Central memory CD8-positive, alpha-beta T cell (primary cell): Measurements from ENCODE around the gene BANP.
A peak's percentile ranks its signal among the peaks of the same experiment; 100 is the strongest.
"Not testable (repeated sequence)": the region's sequence is repeated elsewhere in the genome, so short reads cannot be mapped to it uniquely, and the experiment has no call there.

Experiments
- ATAC-seq: fragments of 150-1000 bp; cut with Tn5 transposase; replicated peaks from 2 replicates; pipeline ENCODE4 v1.10.0; 2022; ENCODE audit warnings: mild to moderate bottlenecking, moderate FRiP score, moderate number of reproducible peaks; ENCODE audit not compliant: poor library complexity, severe bottlenecking; ENCODE audit errors: extremely low read depth
- DNase-seq, 2 donors: peaks; one replicate each; pipeline ENCODE4 v3.0.0; 2021; ENCODE audit warnings: low spot score in 2 of 2
- H3K27ac Mint-ChIP-seq: one replicate; pipeline ENCODE4 v1.8.0; 2022; ENCODE audit warnings: low read depth, mild to moderate bottlenecking, moderate library complexity, mixed read lengths
- H3K27me3 Mint-ChIP-seq: one replicate; pipeline ENCODE4 v1.8.0; 2022; ENCODE audit warnings: mixed read lengths
- H3K36me3 Mint-ChIP-seq: one replicate; pipeline ENCODE4 v1.8.0; 2022; ENCODE audit warnings: mild to moderate bottlenecking, moderate library complexity, mixed read lengths; ENCODE audit not compliant: insufficient read depth
- H3K4me1 Mint-ChIP-seq: one replicate; pipeline ENCODE4 v1.8.0; 2022; ENCODE audit warnings: mixed read lengths
- H3K4me3 Mint-ChIP-seq: one replicate; pipeline ENCODE4 v1.8.0; 2022; ENCODE audit warnings: mild to moderate bottlenecking, moderate library complexity, mixed read lengths
- H3K9me3 Mint-ChIP-seq: one replicate; pipeline ENCODE4 v1.8.0; 2022; ENCODE audit warnings: mixed read lengths

BANP gene

GRCh38 chr16:88013091-88013609, 61.9 kb downstream of the BANP start:
- peaks cover 21% of the 10 kb centered on the region for H3K4me1 Mint-ChIP-seq
- H3K9me3 Mint-ChIP-seq = no peaks in the 10 kb centered on the region
- peaks cover 16% of the 10 kb centered on the region for H3K36me3 Mint-ChIP-seq
- H3K27ac Mint-ChIP-seq = peak overlapping the region; percentile 73
- DNase-seq (no peak), ATAC-seq (peak; percentile 49)
- no peak overlapping the region for H3K4me3 Mint-ChIP-seq
- H3K27me3 Mint-ChIP-seq = no peaks in the 10 kb centered on the region

DNA sequence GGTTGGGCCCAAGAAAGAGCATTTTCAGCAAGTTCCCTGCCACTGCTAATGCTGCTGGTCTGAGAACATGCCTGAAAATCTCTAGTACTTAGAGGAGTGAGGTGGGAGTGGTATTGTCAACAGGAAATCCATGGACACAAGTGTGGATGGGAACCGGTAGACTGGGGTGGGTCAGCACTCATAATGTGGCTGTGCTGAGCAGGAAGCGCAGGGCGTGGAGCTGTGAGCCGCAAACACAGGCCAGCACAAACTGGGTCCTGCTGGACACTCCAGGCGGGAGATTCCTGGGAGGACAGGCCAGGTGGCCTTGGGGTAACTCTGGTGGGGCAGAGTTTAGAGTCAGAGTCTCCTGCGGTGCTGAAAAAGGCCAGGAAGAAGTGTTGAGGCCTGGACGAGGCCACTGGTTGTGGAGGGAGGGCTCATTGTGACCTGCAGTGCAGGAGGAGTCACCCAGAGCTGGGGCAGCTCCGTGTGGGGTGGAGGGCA, 62.6 kb downstream of the BANP start:
- no peak for ATAC-seq
- H3K4me1 Mint-ChIP-seq = peaks cover 18% of the 10 kb centered on the region
- no peaks in the 10 kb centered on the region for H3K27me3 Mint-ChIP-seq
- no peaks in the 10 kb centered on the region for H3K9me3 Mint-ChIP-seq
- H3K27ac Mint-ChIP-seq = peak overlapping the region; percentile 73
- no peak for DNase-seq
- H3K36me3 Mint-ChIP-seq = peaks cover 13% of the 10 kb centered on the region
- H3K4me3 Mint-ChIP-seq = no peak overlapping the region

GRCh38 chr16:88014252-88014781, 63.1 kb downstream of the BANP start:
- ATAC-seq (no peak), DNase-seq (no peak)
- H3K27ac Mint-ChIP-seq = peak overlapping the region; percentile 80
- no peaks in the 10 kb centered on the region for H3K27me3 Mint-ChIP-seq
- H3K4me1 Mint-ChIP-seq = peaks cover 14% of the 10 kb centered on the region
- H3K36me3 Mint-ChIP-seq = peaks cover 15% of the 10 kb centered on the region
- H3K9me3 Mint-ChIP-seq = no peaks in the 10 kb centered on the region
- H3K4me3 Mint-ChIP-seq = no peak overlapping the region

DNA sequence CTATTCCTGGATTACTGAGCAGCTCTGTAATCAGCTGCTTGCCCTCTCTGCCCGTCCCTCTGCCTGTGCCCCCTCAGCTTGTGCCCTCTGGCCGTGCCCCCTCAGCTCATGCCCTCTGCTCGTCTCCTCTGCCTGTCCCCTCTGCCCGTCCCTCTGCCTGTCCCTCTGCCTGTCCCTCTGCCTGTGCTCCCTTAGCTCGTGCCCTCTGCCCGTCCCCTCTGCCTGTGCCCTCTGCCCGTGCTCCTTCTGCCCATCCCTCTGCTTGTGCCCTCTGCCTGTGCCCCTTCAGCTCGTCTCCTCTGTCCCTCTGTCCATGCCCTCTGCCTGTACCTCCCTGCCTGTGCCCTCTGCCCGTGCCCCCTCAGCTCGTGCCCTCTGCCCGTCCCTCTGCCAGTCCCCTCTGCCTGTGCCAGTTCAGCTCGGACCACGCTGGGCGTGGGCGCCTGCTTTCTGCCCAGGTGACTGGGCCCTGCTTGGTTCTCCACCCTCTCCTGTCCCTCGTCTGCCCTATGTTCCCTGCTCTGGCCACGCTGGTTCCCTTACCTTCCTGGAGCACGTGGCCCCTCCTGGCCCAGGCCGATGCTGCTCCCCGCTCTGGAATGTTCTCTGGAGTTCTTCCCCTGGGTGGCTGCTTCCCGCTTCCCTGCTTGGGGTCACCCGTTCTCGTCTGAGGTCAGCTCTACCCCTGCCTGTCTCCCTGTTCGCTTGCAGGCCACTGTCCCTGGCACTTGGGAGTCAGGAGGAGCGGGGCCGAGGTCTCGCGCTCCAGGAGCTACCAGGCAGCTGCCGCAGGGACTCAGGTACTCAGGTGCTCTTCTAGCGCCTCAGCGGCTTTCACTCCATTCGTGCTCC, 63.9 kb downstream of the BANP start:
- H3K9me3 Mint-ChIP-seq = no peaks in the 10 kb centered on the region
- no peak for DNase-seq
- H3K27me3 Mint-ChIP-seq = no peaks in the 10 kb centered on the region
- no peak for ATAC-seq
- peak overlapping the region; percentile 80 for H3K27ac Mint-ChIP-seq
- H3K4me1 Mint-ChIP-seq = peaks cover 14% of the 10 kb centered on the region
- peaks cover 14% of the 10 kb centered on the region for H3K36me3 Mint-ChIP-seq
- no peak overlapping the region for H3K4me3 Mint-ChIP-seq

DNA sequence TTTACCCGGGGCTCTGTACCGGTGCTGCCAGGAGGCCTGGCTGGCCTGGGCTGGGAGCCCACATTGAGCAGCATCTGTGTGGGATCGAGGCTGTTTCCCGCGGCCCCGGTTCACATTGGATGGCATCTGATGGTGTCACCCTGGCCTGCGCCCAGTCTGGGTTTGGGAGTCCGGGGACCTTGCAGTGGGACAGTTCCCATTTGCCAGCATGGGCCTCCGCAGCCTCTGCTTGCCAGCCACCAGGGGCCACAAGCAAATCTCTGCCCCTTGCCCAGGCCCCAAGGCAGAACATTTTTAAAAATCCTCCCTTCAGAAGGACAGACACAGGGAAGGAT, 64.5 kb downstream of the BANP start:
- Mint-ChIP-seq H3K27ac (peak overlapping the region; percentile 80), H3K36me3 (peaks cover 11% of the 10 kb centered on the region), H3K4me3 (no peak overlapping the region), H3K4me1 (peaks cover 14% of the 10 kb centered on the region), H3K9me3 (no peaks in the 10 kb centered on the region), H3K27me3 (no peaks in the 10 kb centered on the region)
- DNase-seq = no peak
- ATAC-seq = no peak

GRCh38 chr16:88016386-88016785, 65.2 kb downstream of the BANP start:
- H3K36me3 Mint-ChIP-seq = peaks cover 11% of the 10 kb centered on the region
- not testable (repeated sequence) for DNase-seq

DNA sequence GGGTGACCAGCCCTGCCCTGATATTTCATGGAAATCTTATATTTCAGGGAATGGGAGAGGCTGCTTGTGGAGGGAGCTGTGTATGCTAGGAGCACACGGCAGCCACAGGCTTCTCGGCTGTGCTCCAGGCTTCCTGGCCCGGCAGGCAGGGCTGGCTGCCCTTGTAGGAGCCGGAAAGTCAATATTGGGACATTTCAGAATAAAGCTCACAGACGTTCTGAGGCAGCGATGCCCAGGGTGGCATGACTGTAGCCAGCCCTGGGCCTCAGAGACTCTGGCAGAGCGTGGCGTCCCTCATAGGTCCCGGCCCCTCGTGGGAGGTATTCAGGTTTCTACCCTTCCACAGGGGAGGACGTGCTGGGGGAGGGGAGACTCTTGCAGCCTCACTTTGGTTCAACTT, 65.7 kb downstream of the BANP start:
- Mint-ChIP-seq H3K9me3 (no peaks in the 10 kb centered on the region), H3K4me1 (peaks cover 14% of the 10 kb centered on the region), H3K27ac (no peak overlapping the region), H3K4me3 (no peak overlapping the region), H3K27me3 (no peaks in the 10 kb centered on the region), H3K36me3 (peaks cover 11% of the 10 kb centered on the region)
- ATAC-seq (no peak), DNase-seq (no peak)

More at GRCh38 chr16:88016386-88016785, 65.2 kb downstream of the BANP start:
- H3K4me3 Mint-ChIP-seq, H3K27ac Mint-ChIP-seq, H3K9me3 Mint-ChIP-seq, H3K27me3 Mint-ChIP-seq, ATAC-seq: not testable (repeated sequence)
- H3K4me1 Mint-ChIP-seq = peaks cover 14% of the 10 kb centered on the region

- no peak overlapping the region for H3K27ac Mint-ChIP-seq
- H3K9me3 Mint-ChIP-seq = no peaks in the 10 kb centered on the region
- DNase-seq (no peak), ATAC-seq (no peak)
- H3K4me3 Mint-ChIP-seq = no peak overlapping the region
- peaks cover 14% of the 10 kb centered on the region for H3K4me1 Mint-ChIP-seq
- H3K27me3 Mint-ChIP-seq = no peaks in the 10 kb centered on the region
- peaks cover 13% of the 10 kb centered on the region for H3K36me3 Mint-ChIP-seq
Measured at GRCh38 chr16:88017587-88018101, 66.4 kb downstream of the BANP start.

- not testable (repeated sequence) for H3K27ac Mint-ChIP-seq, DNase-seq, H3K9me3 Mint-ChIP-seq, H3K4me3 Mint-ChIP-seq, ATAC-seq, H3K27me3 Mint-ChIP-seq
- peaks cover 14% of the 10 kb centered on the region for H3K4me1 Mint-ChIP-seq
- H3K36me3 Mint-ChIP-seq = peaks cover 13% of the 10 kb centered on the region
Measured at GRCh38 chr16:88018382-88018781, 67.1 kb downstream of the BANP start.

DNA sequence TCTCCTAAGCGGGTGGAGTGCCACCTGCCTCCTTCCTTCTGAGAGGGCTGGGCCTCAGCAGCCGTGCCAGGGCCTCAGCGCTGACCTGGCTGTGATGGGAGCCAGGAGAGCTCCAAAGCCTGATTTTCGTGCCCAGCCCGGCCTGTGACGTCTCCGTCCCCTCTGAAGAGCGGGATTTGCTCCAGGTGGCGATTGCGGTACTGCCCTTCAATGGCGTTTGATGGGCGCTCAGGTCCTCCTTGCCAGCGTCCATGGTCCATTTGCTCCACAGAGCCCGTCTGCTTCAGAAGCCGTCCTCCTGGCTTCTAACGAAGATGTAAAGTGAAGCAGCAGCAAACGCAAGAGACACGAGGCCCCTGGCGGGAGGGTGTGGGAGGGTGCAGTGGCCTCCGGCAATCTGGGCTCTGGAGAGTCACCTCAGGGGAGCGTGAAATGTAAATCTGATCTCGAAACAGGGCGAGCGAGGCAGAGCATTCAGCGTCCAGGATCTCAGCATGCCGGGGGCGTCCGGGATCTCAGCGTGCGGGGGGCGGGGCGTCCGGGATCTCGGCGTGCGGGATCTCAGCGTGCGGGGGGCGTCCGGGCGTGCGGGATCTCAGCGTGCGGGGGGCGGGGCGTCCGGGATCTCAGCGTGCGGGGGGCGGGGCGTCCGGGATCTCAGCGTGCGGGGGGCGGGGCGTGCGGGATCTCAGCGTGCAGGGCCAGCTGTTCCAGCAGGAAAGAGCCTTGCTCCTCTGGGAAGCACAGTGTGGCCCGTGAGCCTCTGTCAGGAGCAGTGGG, 68.0 kb downstream of the BANP start:
- H3K27ac Mint-ChIP-seq, DNase-seq, H3K27me3 Mint-ChIP-seq, H3K9me3 Mint-ChIP-seq, ATAC-seq, H3K4me3 Mint-ChIP-seq: not testable (repeated sequence)
- peaks cover 13% of the 10 kb centered on the region for H3K4me1 Mint-ChIP-seq
- peaks cover 10% of the 10 kb centered on the region for H3K36me3 Mint-ChIP-seq

GRCh38 chr16:88019821-88020515, 68.7 kb downstream of the BANP start:
- DNase-seq = no peak
- H3K27ac Mint-ChIP-seq = peak overlapping the region; percentile 41
- no peaks in the 10 kb centered on the region for H3K9me3 Mint-ChIP-seq
- H3K36me3 Mint-ChIP-seq = peaks cover 8% of the 10 kb centered on the region
- ATAC-seq = no peak
- H3K4me1 Mint-ChIP-seq = peaks cover 11% of the 10 kb centered on the region
- no peak overlapping the region for H3K4me3 Mint-ChIP-seq
- no peaks in the 10 kb centered on the region for H3K27me3 Mint-ChIP-seq

- Mint-ChIP-seq H3K4me3 (no peak overlapping the region), H3K27me3 (no peaks in the 10 kb centered on the region), H3K36me3 (peaks cover 8% of the 10 kb centered on the region), H3K9me3 (no peaks in the 10 kb centered on the region), H3K4me1 (peaks cover 5% of the 10 kb centered on the region), H3K27ac (no peak overlapping the region)
- DNase-seq (no peak), ATAC-seq (no peak)
Measured at GRCh38 chr16:88020516-88020885, 69.3 kb downstream of the BANP start.
